ENCODE data around the gene PKIG.
"Not testable (repeated sequence)": the region's sequence is repeated elsewhere in the genome, so short reads cannot be mapped to it uniquely, and the experiment has no call there.

Gene PKIG

DNA sequence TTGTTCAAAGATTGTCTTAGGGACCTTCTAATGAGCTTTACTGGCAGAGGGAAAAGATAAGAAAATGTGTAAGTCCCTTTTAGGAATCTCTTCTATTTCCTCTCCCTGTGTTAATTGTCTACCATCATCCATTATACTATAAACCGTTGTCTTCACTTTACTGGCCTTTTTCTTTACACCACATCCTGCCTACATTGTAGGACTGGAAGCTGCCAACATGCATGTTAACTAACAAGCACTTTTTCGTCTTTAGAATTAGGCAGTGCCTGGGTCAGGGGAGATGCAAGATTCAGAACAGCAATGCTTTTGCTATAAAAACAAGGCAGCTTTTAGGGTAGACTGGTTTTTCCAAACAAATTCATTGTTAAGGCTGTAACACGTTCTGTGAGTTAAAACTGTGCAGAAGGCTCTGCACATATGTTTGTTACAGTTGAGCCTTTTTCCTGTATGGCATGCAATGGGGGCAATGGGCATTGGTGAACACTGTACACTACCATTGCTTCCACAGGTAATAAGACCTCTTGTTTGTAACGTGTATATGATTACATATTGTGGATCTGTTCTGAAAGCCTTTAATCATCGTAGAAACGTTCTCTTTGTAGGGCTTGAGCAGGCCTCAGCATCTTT is 10.9 kb upstream of the PKIG start:
- in situ Hi-C loops (cut with MboI; ENCODE audit: low sequenced_read_pairs): no loop called here

- in situ Hi-C loops (cut with MboI; ENCODE audit: low sequenced_read_pairs): no loop called here
Observed at GRCh38 chr20:44572551-44573500, 9.6 kb upstream of the PKIG start.

GRCh38 chr20:44573501-44573869 is 8.9 kb upstream of the PKIG start:
- in situ Hi-C loops (cut with MboI; ENCODE audit: low sequenced_read_pairs): no loop called here

GRCh38 chr20:44574372-44574771 is 8.0 kb upstream of the PKIG start:
- in situ Hi-C loops (cut with MboI; ENCODE audit: low sequenced_read_pairs): no loop called here

GRCh38 chr20:44576297-44576696 is 6.1 kb upstream of the PKIG start:
- in situ Hi-C loops (cut with MboI; ENCODE audit: low sequenced_read_pairs): no loop called here

DNA sequence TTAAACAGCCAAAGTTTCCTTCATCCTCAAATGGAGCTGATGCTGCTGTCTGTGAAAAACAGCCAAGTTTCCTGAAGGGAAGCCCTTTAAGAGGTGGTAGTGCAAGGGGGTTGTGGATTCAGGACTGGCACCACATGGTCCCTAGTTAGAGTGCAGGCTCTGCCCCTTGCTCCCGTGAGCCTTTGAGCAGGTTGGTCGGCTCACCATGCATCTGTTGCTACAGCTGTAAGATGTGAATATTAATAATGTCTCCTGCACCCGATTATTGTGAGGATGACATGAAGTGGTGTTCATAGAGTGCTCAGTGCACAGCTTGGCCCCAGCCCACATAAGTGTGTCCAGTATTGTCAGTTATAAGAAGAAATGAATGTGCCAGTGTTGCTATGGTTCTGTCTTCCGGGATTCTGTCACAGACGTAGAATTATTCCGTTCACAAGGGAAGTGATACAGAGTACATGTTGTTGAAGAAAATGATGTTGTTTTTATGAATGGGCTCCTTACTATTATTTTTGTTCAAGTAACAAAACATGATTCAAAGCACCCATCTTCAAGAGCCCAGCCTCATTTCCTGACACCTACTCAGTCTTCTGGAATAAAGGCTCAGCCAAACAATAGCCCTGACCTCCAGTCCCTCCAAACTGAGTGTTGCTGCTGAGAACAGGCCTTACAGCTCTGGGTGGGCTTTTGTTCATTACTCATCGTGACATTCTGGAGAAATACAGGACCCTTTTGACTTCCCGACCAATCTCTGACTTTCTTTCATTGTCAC is 2.9 kb upstream of the PKIG start:
- in situ Hi-C loops (cut with MboI; ENCODE audit: low sequenced_read_pairs): no loop called here

DNA sequence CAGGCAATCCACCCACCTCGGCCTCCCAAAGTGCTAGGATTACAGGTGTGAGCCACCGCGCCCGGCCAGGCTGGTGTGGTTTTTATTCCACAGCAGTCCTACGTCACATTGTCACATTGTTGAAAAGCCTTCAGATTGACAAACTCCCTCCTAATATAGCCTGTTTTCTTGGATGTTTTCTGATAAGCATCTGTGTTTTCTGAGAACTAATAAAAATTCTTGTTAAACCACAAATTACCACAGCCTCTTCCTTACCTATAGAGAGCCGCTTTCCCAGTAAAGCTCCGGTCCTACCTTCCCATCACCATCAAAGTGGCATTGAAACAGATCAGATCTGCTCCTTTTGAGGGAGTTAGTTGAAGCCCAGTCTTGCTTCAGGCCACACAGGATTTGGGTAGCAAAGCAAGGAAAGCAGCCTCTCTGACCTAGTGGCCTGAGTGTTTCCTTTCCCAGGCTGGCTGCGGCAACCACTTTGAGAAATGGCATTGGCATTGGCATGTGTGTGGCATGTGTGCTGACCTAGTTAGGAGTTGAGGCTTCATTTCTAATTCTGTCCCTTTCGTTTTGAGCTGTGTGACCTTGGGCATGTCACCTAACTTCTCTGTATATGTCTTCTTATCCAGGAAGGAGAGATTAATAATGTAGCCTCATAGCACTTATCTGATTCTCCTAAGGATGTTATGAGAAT is 1.7 kb upstream of the PKIG start:
- in situ Hi-C loops (cut with MboI; ENCODE audit: low sequenced_read_pairs): no loop called here

GRCh38 chr20:44581515-44581914 is 864 bp upstream of the PKIG start:
- in situ Hi-C loops (cut with MboI; ENCODE audit: low sequenced_read_pairs): no loop called here

GRCh38 chr20:44583157-44583556 is 778 bp downstream of the PKIG start:
- in situ Hi-C loops (cut with MboI; ENCODE audit: low sequenced_read_pairs): no loop called here

DNA sequence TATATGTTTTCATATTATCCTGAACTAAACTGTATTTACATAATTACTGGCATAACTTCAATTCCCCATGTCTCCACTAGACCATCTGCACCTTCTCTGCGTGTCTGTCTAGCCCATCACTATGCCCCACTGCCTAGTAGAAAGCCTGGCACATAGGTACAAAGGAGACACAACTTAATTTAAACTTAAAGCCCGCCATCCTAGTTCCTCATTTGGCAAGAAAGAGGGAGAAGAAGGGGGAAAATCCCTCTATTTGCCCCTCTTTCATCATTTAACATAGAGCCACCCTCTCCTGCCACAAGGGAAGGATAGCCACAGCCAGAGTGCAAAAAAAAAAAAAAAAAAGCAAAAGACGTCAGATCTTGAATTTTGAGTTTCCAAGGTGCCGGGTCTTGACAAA is 1.8 kb downstream of the PKIG start:
- in situ Hi-C loops (cut with MboI; ENCODE audit: low sequenced_read_pairs): no loop called here

GRCh38 chr20:44585057-44585963 is 2.9 kb downstream of the PKIG start:
- in situ Hi-C loops (cut with MboI; ENCODE audit: low sequenced_read_pairs): no loop called here

DNA sequence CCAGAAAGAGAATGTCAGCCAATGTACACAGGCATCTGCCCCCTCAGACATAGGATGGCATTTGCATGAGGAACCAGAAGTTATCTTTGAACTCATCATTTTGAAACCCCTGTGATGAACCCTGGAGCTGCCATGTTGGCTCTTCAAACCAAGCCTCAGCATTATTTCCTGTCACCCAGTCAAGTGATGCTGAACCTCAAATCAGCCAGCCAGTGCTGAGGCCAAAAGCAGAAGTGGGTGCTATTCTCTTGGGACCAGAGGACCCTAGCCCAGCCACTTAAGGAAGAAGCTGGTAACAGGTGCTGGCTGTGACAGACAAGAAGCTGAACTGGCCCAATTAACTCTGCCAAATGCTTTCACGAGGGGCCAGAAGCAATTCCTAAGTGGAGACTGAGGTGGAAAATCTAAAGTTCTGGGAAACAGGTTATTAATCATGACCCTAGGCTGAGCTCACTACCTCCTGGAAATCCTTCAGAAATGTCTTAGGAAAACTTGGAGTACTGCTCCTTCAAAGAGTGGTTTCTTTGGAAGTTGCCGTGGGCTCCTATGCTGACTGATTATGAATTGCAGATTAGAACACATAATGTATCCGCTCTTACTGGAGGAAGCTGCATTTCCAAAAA is 4.0 kb downstream of the PKIG start:
- in situ Hi-C loops (cut with MboI; ENCODE audit: low sequenced_read_pairs): no loop called here

GRCh38 chr20:44587035-44587980 is 4.9 kb downstream of the PKIG start:
- in situ Hi-C loops (cut with MboI; ENCODE audit: low sequenced_read_pairs): no loop called here

GRCh38 chr20:44588321-44588720 is 5.9 kb downstream of the PKIG start:
- in situ Hi-C loops (cut with MboI; ENCODE audit: low sequenced_read_pairs): not testable (repeated sequence)

GRCh38 chr20:44589537-44589936 is 7.2 kb downstream of the PKIG start:
- in situ Hi-C loops (cut with MboI; ENCODE audit: low sequenced_read_pairs): no loop called here

DNA sequence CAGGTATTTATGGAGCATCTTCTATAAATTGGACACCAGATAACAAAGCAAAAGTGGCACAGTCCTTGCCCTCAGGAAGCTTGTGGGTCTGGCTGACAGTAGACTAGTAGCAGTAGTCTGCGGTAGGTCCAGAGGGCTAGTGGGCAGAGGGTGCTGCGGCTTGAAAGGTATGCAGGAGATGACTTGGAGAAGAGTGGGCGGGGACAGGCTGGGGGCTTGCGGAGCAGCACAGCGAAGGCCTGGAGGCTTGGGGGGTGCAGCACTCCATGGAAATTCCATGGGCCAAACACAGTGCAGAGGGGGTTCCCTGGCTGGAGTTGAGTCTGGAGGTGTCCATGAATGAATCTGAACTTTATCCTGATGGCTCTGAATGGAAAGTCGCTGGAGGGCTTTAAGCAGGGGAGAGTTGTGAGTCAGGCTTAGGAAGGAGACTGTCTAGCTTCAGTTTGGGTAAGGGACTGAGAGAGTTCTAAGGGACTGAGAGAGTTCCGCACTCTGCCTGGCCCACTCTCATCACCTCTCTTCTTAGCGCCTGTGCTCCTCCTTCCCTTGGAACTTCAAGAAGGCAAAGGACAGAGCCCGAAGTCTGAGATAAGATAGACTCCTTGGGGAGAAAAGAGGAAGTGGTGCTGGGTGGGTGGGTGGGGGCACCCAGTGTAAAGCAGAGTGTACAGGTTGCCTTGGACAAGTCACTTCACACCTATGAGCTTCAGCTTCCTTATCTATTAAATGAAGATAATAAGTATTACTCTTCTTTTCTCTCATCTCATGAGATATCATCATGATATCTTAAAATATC is 8.8 kb downstream of the PKIG start:
- in situ Hi-C loops (cut with MboI; ENCODE audit: low sequenced_read_pairs): no loop called here

- in situ Hi-C loops (cut with MboI; ENCODE audit: low sequenced_read_pairs): no loop called here
Observed at GRCh38 chr20:44592366-44592765, 10.0 kb downstream of the PKIG start.

- in situ Hi-C loops (cut with MboI; ENCODE audit: low sequenced_read_pairs): no loop called here
Observed at GRCh38 chr20:44593751-44594150, 11.4 kb downstream of the PKIG start.

Data from HL-60/S4 treated with retinoic acid at 250 ng/mL for 4 days and 3 days (cell line).